ACC112 (cell line): ENCODE results near the gene OR2M5.

Source experiments
- H2AFZ ChIP-seq: fragments of 200-600 bp; sonication (generic); one replicate; pipeline ENCODE4 v1.6.0; 2017; ENCODE audit warnings: antibody characterized with exemption, low read length; ENCODE audit not compliant: unreplicated experiment
- H3K27ac ChIP-seq: fragments of 200-600 bp; sonication (generic); 2 replicates; pipeline ENCODE4 v1.5.1; 2014; ENCODE audit warnings: low read depth, mild to moderate bottlenecking, antibody characterized with exemption, low read length, moderate library complexity
- H3K27me3 ChIP-seq: fragments of 200-600 bp; sonication (generic); 2 replicates; pipeline ENCODE4 v1.6.1; 2014; ENCODE audit warnings: mild to moderate bottlenecking, antibody characterized with exemption, low read length, moderate library complexity, mixed read lengths; ENCODE audit not compliant: insufficient read depth
- H3K36me3 ChIP-seq: fragments of 200-600 bp; sonication (generic); 2 replicates; pipeline ENCODE4 v1.6.1; 2016; ENCODE audit warnings: mild to moderate bottlenecking, antibody characterized with exemption, low read length, moderate library complexity, mixed read lengths; ENCODE audit not compliant: insufficient read depth
- H3K4me1 ChIP-seq: fragments of 200-600 bp; sonication (generic); one replicate; pipeline ENCODE4 v1.6.1; 2016; ENCODE audit warnings: low read length, mixed read lengths; ENCODE audit not compliant: insufficient read depth, unreplicated experiment, control insufficient read depth
- H3K4me3 ChIP-seq: fragments of 200-600 bp; sonication (generic); 2 replicates; pipeline ENCODE4 v1.5.1; 2014; ENCODE audit warnings: mild to moderate bottlenecking, low read depth, low read length
- H3K79me2 ChIP-seq: fragments of 200-600 bp; sonication (generic); one replicate; pipeline ENCODE4 v1.6.0; 2016; ENCODE audit warnings: low read length; ENCODE audit not compliant: control insufficient read depth, unreplicated experiment, insufficient read depth

Gene OR2M5

DNA sequence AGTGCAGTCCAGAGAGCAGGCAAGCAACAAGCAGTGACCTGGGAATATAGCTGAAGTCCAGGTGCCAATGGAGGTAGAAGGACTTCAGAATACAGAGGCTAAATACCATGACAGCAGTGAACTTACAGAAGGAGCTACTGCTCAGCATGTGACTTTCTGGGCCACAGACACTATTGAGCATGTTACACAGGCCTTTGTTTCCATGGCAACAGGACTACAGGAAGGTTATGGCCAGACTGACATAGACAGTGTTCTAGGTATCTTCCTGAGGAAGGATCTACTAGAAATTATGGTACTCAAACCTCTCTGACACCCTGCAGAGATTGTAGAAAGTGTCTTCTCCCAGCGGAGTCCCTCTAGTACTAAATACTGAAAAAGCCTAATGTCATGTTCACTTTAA is 11.0 kb downstream of the OR2M5 start:
- H3K36me3 ChIP-seq, result no peaks in the 10 kb centered on the region
- no peaks in the 10 kb centered on the region for H3K27me3 ChIP-seq
- H3K4me1 ChIP-seq, result no peaks in the 10 kb centered on the region
- H2AFZ ChIP-seq, result no peak overlapping the region
- H3K27ac ChIP-seq, result no peak overlapping the region
- H3K4me3 ChIP-seq, result no peak overlapping the region
- no peaks in the 10 kb centered on the region for H3K79me2 ChIP-seq

DNA sequence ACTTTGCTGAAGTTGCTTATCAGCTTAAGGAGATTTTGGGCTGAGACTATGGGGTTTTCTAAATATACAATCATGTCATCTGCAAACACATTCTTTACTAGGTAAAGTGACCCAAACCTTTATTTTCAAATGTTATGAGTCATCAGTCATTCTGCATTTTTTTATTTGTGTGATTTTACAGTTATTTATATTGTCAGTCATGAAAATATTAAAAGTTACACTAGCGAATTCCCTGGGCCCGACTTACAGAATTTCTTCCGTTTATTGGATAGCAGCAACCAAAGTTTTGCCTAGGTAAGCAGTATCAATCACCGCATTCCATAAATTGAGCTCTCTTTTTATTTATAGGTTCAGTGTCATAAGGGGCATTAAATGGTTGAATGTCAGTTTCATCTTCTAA is 13.8 kb downstream of the OR2M5 start:
- H3K79me2 ChIP-seq, result no peaks in the 10 kb centered on the region
- H3K27ac ChIP-seq, result no peak overlapping the region
- H3K4me1 ChIP-seq, result no peaks in the 10 kb centered on the region
- no peak overlapping the region for H3K4me3 ChIP-seq
- no peaks in the 10 kb centered on the region for H3K27me3 ChIP-seq
- no peaks in the 10 kb centered on the region for H3K36me3 ChIP-seq
- no peak overlapping the region for H2AFZ ChIP-seq

DNA sequence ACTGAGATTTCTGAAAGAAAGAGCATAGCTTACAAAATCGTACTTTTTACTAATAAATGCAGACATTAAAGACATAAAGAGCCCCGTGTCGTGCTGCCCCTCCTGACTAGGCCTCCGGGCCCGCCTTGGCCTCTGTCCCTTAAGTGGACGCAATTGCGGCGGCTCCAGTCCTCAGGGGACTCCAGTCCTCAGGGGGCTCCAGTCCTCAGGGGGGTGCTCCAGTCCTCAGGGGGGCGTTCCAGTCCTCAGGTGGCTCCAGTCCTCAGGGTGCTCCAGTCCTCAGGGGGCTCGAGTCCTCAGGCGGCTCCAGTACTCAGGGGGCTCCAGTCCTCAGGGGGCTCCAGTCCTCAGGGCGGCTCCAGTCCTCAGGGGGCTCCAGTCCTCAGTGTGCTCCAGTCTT is 19.1 kb downstream of the OR2M5 start:
- Histone ChIP-seq H3K27ac (no peak overlapping the region), H3K79me2 (no peaks in the 10 kb centered on the region), H3K4me1 (no peaks in the 10 kb centered on the region), H3K4me3 (no peak overlapping the region), H3K27me3 (no peaks in the 10 kb centered on the region), H3K36me3 (no peaks in the 10 kb centered on the region), H2AFZ (no peak overlapping the region)

DNA sequence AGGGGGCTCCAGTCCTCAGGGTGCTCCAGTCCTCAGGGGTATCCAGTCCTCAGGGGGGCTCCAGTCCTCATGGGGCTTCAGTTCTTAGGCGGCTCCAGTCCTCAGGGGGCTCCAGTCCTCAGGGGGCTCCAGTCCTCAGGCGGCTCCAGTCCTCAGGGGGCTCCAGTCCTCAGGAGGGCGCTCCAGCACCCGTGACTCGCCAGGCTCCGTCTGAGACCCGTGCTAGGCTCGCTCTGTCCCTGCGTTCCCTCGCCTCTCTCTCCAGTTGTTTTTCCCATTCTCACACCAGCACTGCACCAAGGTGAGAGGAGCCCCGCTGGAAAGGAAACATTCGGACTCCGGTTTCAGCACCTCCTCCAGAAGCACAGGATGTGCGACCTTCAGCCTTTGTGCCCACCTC is 20.2 kb downstream of the OR2M5 start:
- no peak overlapping the region for H3K4me3 ChIP-seq
- H3K27me3 ChIP-seq, result no peaks in the 10 kb centered on the region
- H3K27ac ChIP-seq, result no peak overlapping the region
- no peak overlapping the region for H2AFZ ChIP-seq
- no peaks in the 10 kb centered on the region for H3K4me1 ChIP-seq
- no peaks in the 10 kb centered on the region for H3K79me2 ChIP-seq
- no peaks in the 10 kb centered on the region for H3K36me3 ChIP-seq

DNA sequence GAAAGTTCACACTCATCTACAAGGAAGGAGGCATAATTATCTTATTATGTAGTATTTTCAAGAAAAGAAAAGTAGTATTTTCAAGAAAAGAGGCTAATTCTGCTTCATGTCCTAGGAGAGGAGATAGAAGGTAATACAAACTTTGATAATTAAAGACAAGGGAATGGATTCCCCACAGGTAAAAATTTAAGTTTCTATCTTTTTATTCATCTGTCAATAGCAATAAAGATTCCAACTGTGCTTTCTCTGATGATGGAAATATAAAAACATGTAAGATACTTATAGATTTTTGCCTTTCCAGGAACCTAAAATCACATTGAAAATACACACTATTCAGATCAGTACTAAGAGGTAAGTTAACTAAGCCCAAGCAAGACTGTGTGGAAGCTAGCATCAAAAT is 29.6 kb downstream of the OR2M5 start, which contains the start of gene OR2M2:
TSS of gene OR2M2 (plus strand) at position 301 of the 400 bp plus-strand sequence. CDS start 5,165 bp downstream, outside the sequence.
- Histone ChIP-seq H3K4me1 (no peaks in the 10 kb centered on the region), H3K27ac (no peak within 1 kb of the TSS), H3K4me3 (no peak within 1 kb of the TSS), H3K79me2 (no peaks in the 10 kb centered on the region), H2AFZ (no peak within 1 kb of the TSS), H3K27me3 (no peaks in the 10 kb centered on the region), H3K36me3 (no peaks in the 10 kb centered on the region)

DNA sequence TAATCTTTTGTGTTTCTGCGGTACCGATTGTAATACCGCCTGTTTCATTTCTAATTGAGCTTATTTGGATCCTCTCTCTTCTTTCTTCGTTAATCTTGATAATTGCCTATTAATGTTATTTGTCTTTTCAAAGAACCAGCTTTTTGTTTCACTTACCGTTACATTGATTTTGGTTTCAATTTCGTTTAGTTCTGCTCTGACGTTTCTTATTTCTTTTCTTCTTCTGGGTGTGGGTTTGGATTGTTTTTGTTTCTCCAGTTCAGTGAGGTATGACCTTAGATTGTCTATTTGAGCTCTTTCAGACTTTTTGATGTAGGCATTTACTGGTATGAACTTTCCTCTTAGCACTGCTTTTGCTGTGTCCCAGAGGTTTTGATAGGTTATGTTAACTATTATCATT is 39.0 kb downstream of the OR2M5 start:
- Histone ChIP-seq H3K4me3 (no peak overlapping the region), H3K36me3 (no peaks in the 10 kb centered on the region), H2AFZ (no peak overlapping the region), H3K4me1 (no peaks in the 10 kb centered on the region), H3K27me3 (no peaks in the 10 kb centered on the region), H3K79me2 (no peaks in the 10 kb centered on the region), H3K27ac (no peak overlapping the region)

DNA sequence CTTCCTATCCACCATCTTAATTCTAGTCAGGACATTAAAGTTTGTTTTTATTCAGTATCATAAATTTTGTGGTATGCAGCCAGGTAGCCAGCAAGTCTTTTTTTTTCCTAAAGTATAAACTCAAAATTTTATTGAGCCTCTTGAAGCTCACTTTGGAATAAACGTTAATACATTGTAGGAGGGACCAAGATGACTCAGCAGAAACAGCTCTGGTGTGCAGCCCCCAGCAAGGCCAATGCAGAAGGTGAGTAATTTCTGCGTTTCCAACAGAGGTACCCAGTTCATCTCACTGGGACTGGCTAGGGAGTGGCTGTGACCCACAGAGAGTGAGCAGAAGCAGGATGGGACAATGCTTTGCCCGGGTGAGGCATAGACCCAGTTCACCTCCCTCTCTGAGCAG is 42.4 kb downstream of the OR2M5 start:
- no peaks in the 10 kb centered on the region for H3K27me3 ChIP-seq
- no peak overlapping the region for H3K27ac ChIP-seq
- H3K4me1 ChIP-seq, result no peaks in the 10 kb centered on the region
- no peaks in the 10 kb centered on the region for H3K79me2 ChIP-seq
- H3K4me3 ChIP-seq, result no peak overlapping the region
- no peaks in the 10 kb centered on the region for H3K36me3 ChIP-seq
- H2AFZ ChIP-seq, result no peak overlapping the region

DNA sequence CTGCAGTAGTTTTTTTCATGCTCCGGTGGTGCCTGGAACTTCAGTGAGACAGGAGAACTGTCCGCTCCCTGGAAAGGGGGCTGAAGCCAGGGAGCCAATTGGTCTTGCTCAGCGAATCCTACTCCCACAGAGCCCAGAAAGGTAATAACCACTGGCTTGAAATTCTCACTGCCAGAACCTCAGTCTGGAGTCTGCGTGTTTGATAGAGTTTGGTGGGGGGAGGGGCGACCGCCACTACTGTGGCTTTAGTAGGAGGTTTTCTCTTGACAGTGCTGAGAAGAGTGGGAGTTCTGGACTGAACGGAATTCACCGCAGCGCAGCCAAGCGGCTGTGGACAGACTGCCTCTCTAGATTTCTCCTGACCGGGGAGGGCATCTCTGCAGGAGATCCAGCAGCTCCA is 44.1 kb downstream of the OR2M5 start:
- Histone ChIP-seq H3K36me3 (no peaks in the 10 kb centered on the region), H3K27ac (no peak overlapping the region), H3K4me3 (no peak overlapping the region), H3K27me3 (no peaks in the 10 kb centered on the region), H2AFZ (no peak overlapping the region), H3K4me1 (no peaks in the 10 kb centered on the region), H3K79me2 (no peaks in the 10 kb centered on the region)

DNA sequence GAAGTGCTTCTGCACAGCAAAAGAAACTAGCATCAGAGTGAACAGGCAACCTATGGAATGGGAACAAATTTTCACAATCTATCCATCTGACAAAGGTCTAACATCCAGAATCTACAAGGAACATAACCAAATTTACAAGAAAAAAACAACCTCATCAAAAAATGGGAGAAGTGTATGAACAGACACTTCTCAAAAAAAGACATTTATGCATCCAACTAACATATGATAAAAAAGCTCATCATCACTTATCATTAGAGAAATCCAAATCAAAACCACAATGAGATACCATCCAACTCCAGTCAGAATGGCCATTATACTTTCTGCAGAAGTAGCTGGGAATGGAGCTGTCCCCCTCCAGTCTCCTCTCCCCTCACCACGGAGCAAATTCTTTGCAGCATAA is 49.2 kb downstream of the OR2M5 start:
- no peak overlapping the region for H2AFZ ChIP-seq
- H3K27me3 ChIP-seq, result no peaks in the 10 kb centered on the region
- H3K4me3 ChIP-seq, result no peak overlapping the region
- no peaks in the 10 kb centered on the region for H3K4me1 ChIP-seq
- no peaks in the 10 kb centered on the region for H3K36me3 ChIP-seq
- no peak overlapping the region for H3K27ac ChIP-seq
- no peaks in the 10 kb centered on the region for H3K79me2 ChIP-seq
